HepG2 (cell line): ENCODE data around the gene ERBB4. TPM values are rescaled to one million over a fixed set of nuclear protein-coding genes. Genes with fewer than 3 reads are reported as not detected.

Source experiments
- ATAC-seq: fragments of 200-7000 bp; cut with Tn5 transposase; 3 replicates; pipeline ENCODE4 v1.9.1; 2020; ENCODE audit warnings: mild to moderate bottlenecking, moderate library complexity
- BruUV-seq: library from RNA; stranded (reverse); fragments of 400-500 nt; replicated peaks from 2 replicates; lab custom pipeline; 2021; lab: Mats Ljungman, UMichigan
- CTCF ChIA-PET: fragments of 300-600 bp; formaldehyde crosslinking; extraction: SDS; loops from one replicate; lab custom pipeline; 2021; ENCODE audit warnings: low total read pairs, inconsistent platforms, low intra/inter-chr PET ratio; lab: Yijun Ruan, JAX
- POLR2A ChIA-PET: fragments of 350-600 bp; sonication (Branson Sonifier 250); formaldehyde crosslinking; loops from one replicate; lab custom pipeline; 2020; ENCODE audit warnings: antibody characterized with exemption, inconsistent platforms; lab: Yijun Ruan, JAX
- DNase-seq: peaks from one replicate; pipeline ENCODE4 v3.0.0-alpha.2; 2015; ENCODE audit warnings: low spot score
- FAIRE-seq: peaks from 3 replicates; lab custom pipeline; 2011; peaks lifted over from hg19 to GRCh38; lab: Jason Lieb, UNC
- H2AFZ ChIP-seq: one replicate; pipeline ENCODE4 v1.6.1; 2011; ENCODE audit warnings: low read length, inconsistent platforms
- H3K27ac ChIP-seq: fragments of 300-600 bp; 3 replicates; pipeline ENCODE4 v1.8.0; 2011; ENCODE audit warnings: mixed run types, mild to moderate bottlenecking, mixed read lengths, low read length, inconsistent platforms; ENCODE audit not compliant: insufficient read depth; ENCODE audit errors: extremely low read length
- H3K27me3 ChIP-seq, 2 experiments: fragments of 200-600 bp in 1 of 2; 2 replicates in 1 of 2; 3 replicates in 1 of 2; pipeline versions ENCODE4 v1.6.0 to v1.8.0; 2011; ENCODE audit warnings: low read length in 2 of 2, mild to moderate bottlenecking in 2 of 2, moderate library complexity in 2 of 2, inconsistent platforms in 1 of 2; ENCODE audit not compliant: insufficient read depth in 2 of 2, control insufficient read depth in 1 of 2
- H3K36me3 ChIP-seq, 2 experiments: fragments of 200-600 bp in 1 of 2; replicated peaks in 1 of 2; 2 replicates in 1 of 2; 3 replicates in 1 of 2; pipeline versions ENCODE4 v1.5.1 to v1.8.0; 2011; ENCODE audit warnings: low read length in 2 of 2, inconsistent platforms in 1 of 2; ENCODE audit not compliant: insufficient read depth in 2 of 2, control insufficient read depth in 1 of 2
- H3K4me1 ChIP-seq: 2 replicates; pipeline ENCODE4 v1.5.1; 2012; ENCODE audit warnings: low read length, inconsistent platforms; ENCODE audit not compliant: insufficient read depth
- H3K4me2 ChIP-seq: 2 replicates; pipeline ENCODE4 v1.6.0; 2011; ENCODE audit warnings: low read depth, low read length, inconsistent platforms
- H3K4me3 ChIP-seq, 3 experiments: fragments of 200-600 bp in 1 of 3; sonication (generic), shearing (Covaris generic) in 1 of 3; replicated peaks in 1 of 3; 2 replicates each; pipeline ENCODE4 v1.5.1; 2011 to 2016; ENCODE audit warnings: low read length in 3 of 3, inconsistent platforms in 2 of 3, low read depth in 2 of 3, mild to moderate bottlenecking in 2 of 3, control low read depth in 1 of 3, mixed read lengths in 1 of 3; ENCODE audit not compliant: insufficient read depth in 1 of 3
- H3K79me2 ChIP-seq: one replicate; pipeline ENCODE4 v1.6.1; 2011; ENCODE audit warnings: low read length, inconsistent platforms; ENCODE audit not compliant: insufficient read depth
- H3K9ac ChIP-seq: 2 replicates; pipeline ENCODE4 v1.6.0; 2011; ENCODE audit warnings: mild to moderate bottlenecking, low read depth, low read length, inconsistent platforms; ENCODE audit not compliant: insufficient read depth
- H3K9me3 ChIP-seq: 2 replicates; pipeline ENCODE4 v1.5.1; 2012; ENCODE audit warnings: mild to moderate bottlenecking, low read length
- H4K20me1 ChIP-seq: 2 replicates; pipeline ENCODE4 v1.6.0; 2011; ENCODE audit warnings: inconsistent platforms, mild to moderate bottlenecking, low read length, moderate library complexity; ENCODE audit not compliant: insufficient read depth
- CENPX ChIP-seq: sonication (generic); formaldehyde crosslinking; IDR thresholded peaks from 2 replicates; pipeline ENCODE4 v1.9.0; 2021; ENCODE audit warnings: mild to moderate bottlenecking, missing genetic modification reagents, moderate library complexity
- GTF2F1 ChIP-seq: fragments of 150-350 bp; IDR thresholded peaks from 2 replicates; pipeline ENCODE4 v1.6.1; 2014; ENCODE audit warnings: low read length
- MLLT10 ChIP-seq: sonication (generic); formaldehyde crosslinking; IDR thresholded peaks from 2 replicates; pipeline ENCODE4 v1.4.0; 2020; ENCODE audit warnings: missing genetic modification reagents
- ZMAT3 ChIP-seq: sonication (generic); formaldehyde crosslinking; conservative IDR thresholded peaks from 2 replicates; pipeline ENCODE4 v1.7.0; 2021; ENCODE audit warnings: missing genetic modification reagents
- ZNF230 ChIP-seq: sonication (generic); formaldehyde crosslinking; IDR thresholded peaks from 2 replicates; pipeline ENCODE4 v1.4.0; 2020; ENCODE audit warnings: mild to moderate bottlenecking, missing genetic modification reagents
- WGBS: methylation state at CpG from one replicate; pipeline ENCODE4 v1.1.6; 2017; ENCODE audit warnings: low lambda C conversion rate; 5-methylcytosine and 5-hydroxymethylcytosine counted together
- in situ Hi-C: cut with HindIII; loops from 2 replicates; pipeline ENCODE4 v1.10.0; 2017; ENCODE audit warnings: low pct_unique_long_range_greater_than_20kb; ENCODE audit not compliant: extremely low pct_ligation_motif_present
- intact Hi-C: fragments of 100-400 bp; cut with micrococcal nuclease; formaldehyde crosslinking; loops from one replicate; pipeline ENCODE4 v1.10.0; 2022; ENCODE audit not compliant: unreplicated experiment
- polyA plus RNA-seq, 8 experiments: library from polyadenylated mRNA; depleted of rRNA in 3 of 8; stranded (reverse) in 7 of 8; unstranded in 1 of 8; fragments of >200 nt; fragmentation: Illumina TruSeq in 4 of 8; extraction: Trizol in 4 of 8; gene quantifications; 2 replicates each; pipeline versions ENCODE4 v1.2.1 to v1.2.3, GENCODE V29; 2011 to 2016; ENCODE audit warnings: low read depth in 4 of 8, missing spikeins in 1 of 8, mixed read lengths in 1 of 8; ENCODE audit not compliant: insufficient read depth in 1 of 8
- total RNA-seq, 5 experiments: library from RNA; depleted of rRNA; stranded (reverse); fragments of >200 nt; fragmentation: Illumina TruSeq; extraction: Trizol; gene quantifications; 2 replicates each; pipeline ENCODE4 v1.2.3, GENCODE V29; 2016; ENCODE audit warnings: low read depth in 1 of 5
- TF ChIP-seq, protein P1 (sequence below): sonication (generic); formaldehyde crosslinking; IDR thresholded peaks from 2 replicates; pipeline ENCODE4 v1.4.0; 2020; ENCODE audit warnings: missing genetic modification reagents, low read depth, mild to moderate bottlenecking, borderline replicate concordance
- TF ChIP-seq, protein P2 (sequence below): sonication (generic); formaldehyde crosslinking; IDR thresholded peaks from 2 replicates; pipeline ENCODE4 v1.4.0; 2020; ENCODE audit warnings: missing genetic modification reagents
- TF ChIP-seq, protein P3 (sequence below): IDR thresholded peaks from 2 replicates; pipeline ENCODE4 v1.6.1; 2018; ENCODE audit warnings: missing genetic modification reagents, mild to moderate bottlenecking, missing compliant biosample characterization
- TF ChIP-seq, protein P4 (sequence below): sonication (generic); formaldehyde crosslinking; IDR thresholded peaks from 2 replicates; pipeline ENCODE4 v1.5.1; 2020; ENCODE audit warnings: missing genetic modification reagents, mild to moderate bottlenecking, borderline replicate concordance

The ERBB4 gene
- total and polyA plus RNA-seq, 2 of the 13 experiments (the other 11 are each of a cell fraction or from before 2014, with no cell fraction given), result not detected

DNA sequence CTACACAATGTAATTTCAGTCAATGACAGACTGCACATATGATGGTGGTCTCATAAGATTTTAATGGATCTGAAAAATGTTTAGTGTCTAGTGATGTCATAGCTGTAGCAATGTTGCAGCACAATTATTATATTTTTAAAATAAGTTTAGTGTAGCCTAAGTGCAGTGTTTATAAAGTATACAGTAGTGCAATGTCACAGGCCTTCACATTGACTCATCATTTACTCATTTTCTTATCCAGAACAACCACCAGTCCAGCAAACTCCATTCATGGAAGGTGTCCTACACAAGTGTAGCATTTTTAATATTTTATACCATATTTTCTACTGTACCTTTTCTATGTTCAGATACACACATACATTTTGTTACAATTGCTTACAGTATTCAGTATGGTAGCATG, 663.1 kb downstream of the ERBB4 start (continued):
- TF ChIP-seq, protein P1, sequence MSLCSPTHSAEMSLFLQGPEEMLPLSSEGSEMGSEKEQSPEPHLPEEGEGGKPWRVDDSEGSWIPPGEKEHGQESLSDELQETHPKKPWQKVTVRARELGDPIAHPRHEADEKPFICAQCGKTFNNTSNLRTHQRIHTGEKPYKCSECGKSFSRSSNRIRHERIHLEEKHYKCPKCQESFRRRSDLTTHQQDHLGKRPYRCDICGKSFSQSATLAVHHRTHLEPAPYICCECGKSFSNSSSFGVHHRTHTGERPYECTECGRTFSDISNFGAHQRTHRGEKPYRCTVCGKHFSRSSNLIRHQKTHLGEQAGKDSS (CRISPR knock-in tag), result no peak
- TF ChIP-seq GTF2F1 (no peak), ZNF230 (no peak)
- TF ChIP-seq, protein P2, sequence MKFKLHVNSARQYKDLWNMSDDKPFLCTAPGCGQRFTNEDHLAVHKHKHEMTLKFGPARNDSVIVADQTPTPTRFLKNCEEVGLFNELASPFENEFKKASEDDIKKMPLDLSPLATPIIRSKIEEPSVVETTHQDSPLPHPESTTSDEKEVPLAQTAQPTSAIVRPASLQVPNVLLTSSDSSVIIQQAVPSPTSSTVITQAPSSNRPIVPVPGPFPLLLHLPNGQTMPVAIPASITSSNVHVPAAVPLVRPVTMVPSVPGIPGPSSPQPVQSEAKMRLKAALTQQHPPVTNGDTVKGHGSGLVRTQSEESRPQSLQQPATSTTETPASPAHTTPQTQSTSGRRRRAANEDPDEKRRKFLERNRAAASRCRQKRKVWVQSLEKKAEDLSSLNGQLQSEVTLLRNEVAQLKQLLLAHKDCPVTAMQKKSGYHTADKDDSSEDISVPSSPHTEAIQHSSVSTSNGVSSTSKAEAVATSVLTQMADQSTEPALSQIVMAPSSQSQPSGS, result no peak
- TF ChIP-seq, all 625 proteins: peak for 2

DNA sequence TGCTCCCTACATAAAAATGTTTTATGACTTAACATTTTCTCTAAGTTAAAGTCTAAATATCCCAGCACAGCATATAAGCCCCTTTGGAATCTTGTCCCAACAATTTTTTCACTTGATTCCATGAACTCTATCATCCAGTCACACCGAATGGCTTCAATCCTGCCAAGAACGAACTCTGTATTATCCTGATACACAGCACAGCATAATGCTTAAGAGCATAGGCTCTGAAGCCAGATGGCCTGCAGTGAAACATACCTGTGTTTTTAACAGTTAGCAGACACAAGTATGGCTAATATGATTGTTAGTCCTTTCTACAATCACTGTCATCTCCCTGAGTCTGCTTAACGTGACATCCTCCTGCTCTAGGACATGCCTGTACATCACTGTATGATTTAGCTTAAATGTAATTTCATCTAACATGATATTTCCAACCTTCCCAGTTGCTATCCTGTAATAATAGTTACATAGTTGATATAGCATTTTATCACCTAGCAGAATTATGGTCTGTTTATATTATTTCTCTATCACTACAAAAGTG, 669.5 kb downstream of the ERBB4 start:
- intact Hi-C loops, result no loop called here
- no peak overlapping the region for H3K9ac ChIP-seq
- no peaks in the 10 kb centered on the region for H3K4me1 ChIP-seq
- no peak overlapping the region for H3K27ac ChIP-seq
- WGBS, result 7% methylated on average over 3 of the region's 3 CpGs
- H3K9me3 ChIP-seq, result no peaks in the 10 kb centered on the region
- H3K4me2 ChIP-seq, result no peak overlapping the region
- DNase-seq (no peak), ATAC-seq (no peak), FAIRE-seq (no peak)
- H3K4me3 ChIP-seq, result no peak overlapping the region
- CTCF ChIA-PET, result no interaction called here
- no peak overlapping the region for H2AFZ ChIP-seq
- TF ChIP-seq CENPX (no peak), ZMAT3 (no peak), MLLT10 (CRISPR knock-in tag) (no peak)
- TF ChIP-seq, protein P3, sequence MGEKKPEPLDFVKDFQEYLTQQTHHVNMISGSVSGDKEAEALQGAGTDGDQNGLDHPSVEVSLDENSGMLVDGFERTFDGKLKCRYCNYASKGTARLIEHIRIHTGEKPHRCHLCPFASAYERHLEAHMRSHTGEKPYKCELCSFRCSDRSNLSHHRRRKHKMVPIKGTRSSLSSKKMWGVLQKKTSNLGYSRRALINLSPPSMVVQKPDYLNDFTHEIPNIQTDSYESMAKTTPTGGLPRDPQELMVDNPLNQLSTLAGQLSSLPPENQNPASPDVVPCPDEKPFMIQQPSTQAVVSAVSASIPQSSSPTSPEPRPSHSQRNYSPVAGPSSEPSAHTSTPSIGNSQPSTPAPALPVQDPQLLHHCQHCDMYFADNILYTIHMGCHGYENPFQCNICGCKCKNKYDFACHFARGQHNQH (CRISPR knock-in tag), result no peak
- TF ChIP-seq, protein P4, sequence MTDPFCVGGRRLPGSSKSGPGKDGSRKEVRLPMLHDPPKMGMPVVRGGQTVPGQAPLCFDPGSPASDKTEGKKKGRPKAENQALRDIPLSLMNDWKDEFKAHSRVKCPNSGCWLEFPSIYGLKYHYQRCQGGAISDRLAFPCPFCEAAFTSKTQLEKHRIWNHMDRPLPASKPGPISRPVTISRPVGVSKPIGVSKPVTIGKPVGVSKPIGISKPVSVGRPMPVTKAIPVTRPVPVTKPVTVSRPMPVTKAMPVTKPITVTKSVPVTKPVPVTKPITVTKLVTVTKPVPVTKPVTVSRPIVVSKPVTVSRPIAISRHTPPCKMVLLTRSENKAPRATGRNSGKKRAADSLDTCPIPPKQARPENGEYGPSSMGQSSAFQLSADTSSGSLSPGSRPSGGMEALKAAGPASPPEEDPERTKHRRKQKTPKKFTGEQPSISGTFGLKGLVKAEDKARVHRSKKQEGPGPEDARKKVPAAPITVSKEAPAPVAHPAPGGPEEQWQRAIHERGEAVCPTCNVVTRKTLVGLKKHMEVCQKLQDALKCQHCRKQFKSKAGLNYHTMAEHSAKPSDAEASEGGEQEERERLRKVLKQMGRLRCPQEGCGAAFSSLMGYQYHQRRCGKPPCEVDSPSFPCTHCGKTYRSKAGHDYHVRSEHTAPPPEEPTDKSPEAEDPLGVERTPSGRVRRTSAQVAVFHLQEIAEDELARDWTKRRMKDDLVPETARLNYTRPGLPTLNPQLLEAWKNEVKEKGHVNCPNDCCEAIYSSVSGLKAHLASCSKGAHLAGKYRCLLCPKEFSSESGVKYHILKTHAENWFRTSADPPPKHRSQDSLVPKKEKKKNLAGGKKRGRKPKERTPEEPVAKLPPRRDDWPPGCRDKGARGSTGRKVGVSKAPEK (CRISPR knock-in tag), result no peak
- in situ Hi-C loops, result no loop called here
- H3K36me3 ChIP-seq, result no peaks in the 10 kb centered on the region
- no TSS peak for BruUV-seq
- H3K79me2 ChIP-seq, result no peaks in the 10 kb centered on the region
- no peaks in the 10 kb centered on the region for H4K20me1 ChIP-seq
- no peaks in the 10 kb centered on the region for H3K27me3 ChIP-seq
- POLR2A ChIA-PET, result no interaction called here
